ENCODE data around the gene SWT1. TPM values are rescaled to one million over a fixed set of nuclear protein-coding genes. Genes with fewer than 3 reads are reported as not detected.

SWT1 gene
- total and polyA plus RNA-seq, 2 of the 4 experiments (the other 2 are of a cell fraction), result 0.82 to 2.7 TPM

DNA sequence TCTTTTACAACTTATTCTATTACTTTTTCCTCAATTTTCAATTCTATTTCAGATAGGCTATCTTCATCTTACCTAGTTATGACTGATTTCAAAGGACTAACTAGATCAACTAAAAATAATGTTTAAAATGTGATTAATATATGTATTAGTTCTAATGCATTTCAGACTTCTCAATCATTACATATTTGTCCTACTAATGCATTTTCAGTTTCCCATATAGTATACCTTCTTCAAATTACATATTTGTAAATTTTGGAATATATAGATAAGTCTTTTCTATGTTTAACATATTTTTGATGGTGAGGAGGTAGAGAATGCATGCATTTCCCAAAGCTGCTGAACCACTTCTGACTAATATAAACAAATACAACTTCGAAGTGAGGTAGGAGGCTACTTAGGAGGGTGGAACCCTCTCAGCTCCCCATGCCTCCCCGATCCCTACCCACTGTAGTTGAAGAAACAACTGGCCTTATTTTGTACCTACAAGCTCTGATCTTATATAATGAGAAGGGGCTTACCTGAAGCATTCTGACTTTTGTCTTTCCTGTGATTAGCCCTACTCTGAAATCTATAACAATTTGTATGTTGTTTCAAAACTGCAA is 2.0 kb upstream of the SWT1 start (continued):
- no peak for TF ChIP-seq RCOR1 (IDR thresholded peaks at IDR 0.05; ENCODE audit: insufficient replicate concordance, low read length)

DNA sequence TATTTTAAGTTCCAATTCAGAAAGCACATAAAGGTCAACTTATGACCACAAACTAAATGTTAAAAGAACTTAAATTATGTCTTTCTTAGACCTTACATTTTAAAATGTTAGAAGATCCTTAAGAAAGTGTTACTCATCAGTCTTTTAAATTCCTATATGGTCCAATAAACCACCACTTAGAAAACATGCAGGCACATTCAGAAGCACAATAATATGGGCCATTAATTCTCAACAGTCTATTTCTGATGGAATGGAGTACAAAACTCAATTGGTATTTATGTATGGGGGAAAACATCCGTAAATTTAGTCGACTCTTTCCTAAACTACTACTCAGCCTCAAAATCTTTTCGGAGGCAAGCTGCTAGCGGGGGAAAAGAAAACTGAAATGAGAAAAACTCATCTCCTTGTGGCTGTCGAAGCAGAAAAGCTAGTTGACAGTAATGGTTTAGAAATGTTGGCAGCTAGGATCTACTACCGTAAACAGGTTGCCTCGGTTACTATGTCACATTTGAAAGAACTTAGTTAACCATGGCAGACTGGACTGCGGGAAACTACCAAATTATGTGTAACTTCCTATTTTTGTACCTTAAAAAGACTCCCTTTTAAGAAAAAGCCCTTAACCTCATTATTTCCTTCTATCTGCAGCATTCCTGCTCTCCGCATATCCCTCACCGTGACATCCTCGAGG is 1.2 kb upstream of the SWT1 start:
- H2BK15ac ChIP-seq (ENCODE audit: low read depth, low read length), result no peak overlapping the region
- peak overlapping the region; percentile 84 for H3K56ac ChIP-seq (ENCODE audit: extremely low read depth, insufficient read depth, low read length)
- dilution Hi-C loops (cut with HindIII; ENCODE audit: low sequenced_read_pairs, unreplicated experiment), result no loop called here
- POLR2A ChIA-PET (ENCODE audit: unreplicated experiment), result no interaction called here
- DNase-seq (peak; percentile 52), ATAC-seq (ENCODE audit: low read depth) (no peak)
- BruUV-seq (replicated peaks), result no TSS peak
- peaks cover 3% of the 10 kb centered on the region for H3K9me1 ChIP-seq (ENCODE audit: insufficient read depth, low read length)
- in situ Hi-C loops (cut with MboI; ENCODE audit: low sequenced_read_pairs), result loop anchor here (25.0 kb wide), 1 partner anchor 168 kb away; no protein-coding TSS in a partner anchor
- H4K8ac ChIP-seq (ENCODE audit: low read depth in 2 of 2, low read length in 2 of 2), result peak overlapping the region; percentile 65 to 99
- H3K27me3 ChIP-seq (ENCODE audit: control insufficient read depth, insufficient read depth, low read length), result no peaks in the 10 kb centered on the region
- H2BK5ac ChIP-seq (ENCODE audit: low read depth, low read length, poor library complexity, severe bottlenecking), result peak overlapping the region; percentile 85
- H3K79me1 ChIP-seq (ENCODE audit: low read depth in 1 of 2, low read length in 2 of 2), result peaks cover 18 to 37% of the 10 kb centered on the region in 2 experiments
- H4K91ac ChIP-seq (ENCODE audit: insufficient read depth, low read depth, low read length), result peak overlapping the region; percentile 83; the same call in 1 of the 2 replicates
- H4K5ac ChIP-seq (ENCODE audit: low read depth, low read length), result peak overlapping the region; percentile 49; the same call in 1 of the 2 replicates
- H2BK20ac ChIP-seq (ENCODE audit: low read depth, low read length), result no peak overlapping the region
- H2AK9ac ChIP-seq (replicated peaks; ENCODE audit: low read depth, low read length, poor library complexity), result no peak overlapping the region
- peak overlapping the region; percentile 73; the same call in 1 of the 2 replicates for H2AK5ac ChIP-seq (ENCODE audit: low read depth, low read length)
- H3K14ac ChIP-seq (replicated peaks; ENCODE audit: low read depth, low read length), result peak overlapping the region; percentile 98
- H4K20me1 ChIP-seq (ENCODE audit: insufficient read depth, low read length), result no peaks in the 10 kb centered on the region
- intact Hi-C loops (cut with micrococcal nuclease), result loop anchor here (1.0 to 5.0 kb wide), 4 partner anchors 108 to 517 kb away; partner anchors contain the start of gene IVNS1ABP
- H3K36me3 ChIP-seq (ENCODE audit: control insufficient read depth, insufficient read depth, low read length), result peaks cover 3% of the 10 kb centered on the region; the same call in 1 of the 2 replicates
- H3K4ac ChIP-seq (ENCODE audit: low read depth, low read length), result peak overlapping the region; percentile 96
- peak overlapping the region; percentile 92 for H3K23ac ChIP-seq (ENCODE audit: low read depth, low read length)
- H3K9me3 ChIP-seq (ENCODE audit: control insufficient read depth, insufficient read depth, low read length), result no peaks in the 10 kb centered on the region
- H2BK120ac ChIP-seq (ENCODE audit: low read depth, low read length), result peak overlapping the region; percentile 23; the same call in 1 of the 2 replicates
- peak overlapping the region; percentile 94 for H2AFZ ChIP-seq (replicated peaks; ENCODE audit: low read length, poor library complexity)
- CTCF ChIA-PET, result interaction anchor here (0.6 kb wide), 1 partner anchor 15 kb away, joined by 4 read pairs; no protein-coding TSS in a partner anchor
- H3K9ac ChIP-seq (ENCODE audit: low read depth, low read length), result peak overlapping the region; percentile 93
- WGBS, 2 experiments (ENCODE audit: extremely low coverage in 2 of 2, insufficient read length in 1 of 2), result 0% methylated on average over 3 of the region's 11 CpGs; no CpG with 5 or more reads in 1 of the 2 experiments
- peaks cover 2% of the 10 kb centered on the region; the same call in 1 of the 2 replicates for H3K4me1 ChIP-seq (ENCODE audit: control insufficient read depth, insufficient read depth, low read length)
- H3K4me3 ChIP-seq (ENCODE audit: insufficient read depth, low read depth, low read length), result peak overlapping the region; percentile 70
- H3K27ac ChIP-seq (ENCODE audit: insufficient read depth, low read length), result peak overlapping the region; percentile 90
- peak overlapping the region; percentile 91 for H3K4me2 ChIP-seq (ENCODE audit: low read depth, low read length)
- H3K18ac ChIP-seq (ENCODE audit: low read depth, low read length), result peak overlapping the region; percentile 7; the same call in 1 of the 2 replicates
- TF ChIP-seq RAD21 (IDR thresholded peaks at IDR 0.05; ENCODE audit: low read length) (no peak), POLR2A (IDR thresholded peaks at IDR 0.05; ENCODE audit: low read depth, low read length) (no peak), RCOR1 (IDR thresholded peaks at IDR 0.05; ENCODE audit: insufficient replicate concordance, low read length) (no peak), SMC3 (IDR thresholded peaks at IDR 0.05; ENCODE audit: low read depth, low read length) (no peak), MXI1 (IDR thresholded peaks at IDR 0.05; ENCODE audit: borderline replicate concordance, low read depth, low read length) (no peak), CHD1 (IDR thresholded peaks at IDR 0.05; ENCODE audit: low read depth, low read length) (no peak), FOS (IDR thresholded peaks at IDR 0.05; ENCODE audit: low read depth, low read length) (no peak), MAZ (IDR thresholded peaks at IDR 0.05; ENCODE audit: borderline replicate concordance, low read depth, low read length) (no peak), ELK1 (IDR thresholded peaks at IDR 0.05; ENCODE audit: borderline replicate concordance, low read depth, low read length) (no peak), RFX5 (IDR thresholded peaks at IDR 0.05; ENCODE audit: low read depth, low read length) (no peak), MAFK (IDR thresholded peaks at IDR 0.05; ENCODE audit: low read depth, low read length) (no peak)
- TF ChIP-seq, protein P1, sequence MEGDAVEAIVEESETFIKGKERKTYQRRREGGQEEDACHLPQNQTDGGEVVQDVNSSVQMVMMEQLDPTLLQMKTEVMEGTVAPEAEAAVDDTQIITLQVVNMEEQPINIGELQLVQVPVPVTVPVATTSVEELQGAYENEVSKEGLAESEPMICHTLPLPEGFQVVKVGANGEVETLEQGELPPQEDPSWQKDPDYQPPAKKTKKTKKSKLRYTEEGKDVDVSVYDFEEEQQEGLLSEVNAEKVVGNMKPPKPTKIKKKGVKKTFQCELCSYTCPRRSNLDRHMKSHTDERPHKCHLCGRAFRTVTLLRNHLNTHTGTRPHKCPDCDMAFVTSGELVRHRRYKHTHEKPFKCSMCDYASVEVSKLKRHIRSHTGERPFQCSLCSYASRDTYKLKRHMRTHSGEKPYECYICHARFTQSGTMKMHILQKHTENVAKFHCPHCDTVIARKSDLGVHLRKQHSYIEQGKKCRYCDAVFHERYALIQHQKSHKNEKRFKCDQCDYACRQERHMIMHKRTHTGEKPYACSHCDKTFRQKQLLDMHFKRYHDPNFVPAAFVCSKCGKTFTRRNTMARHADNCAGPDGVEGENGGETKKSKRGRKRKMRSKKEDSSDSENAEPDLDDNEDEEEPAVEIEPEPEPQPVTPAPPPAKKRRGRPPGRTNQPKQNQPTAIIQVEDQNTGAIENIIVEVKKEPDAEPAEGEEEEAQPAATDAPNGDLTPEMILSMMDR (conservative IDR thresholded peaks at IDR 0.05; ENCODE audit: low read depth, low read length), result no peak

Data from IMR-90 (cell line).